Progenitor cell of endocrine pancreas (in vitro differentiated cells): ENCODE results near the gene STX12. TPM values are rescaled to one million over a fixed set of nuclear protein-coding genes. Genes with fewer than 3 reads are reported as not detected.
"Not testable (repeated sequence)": the region's sequence is repeated elsewhere in the genome, so short reads cannot be mapped to it uniquely, and the experiment has no call there.

ENCODE experiments used
- DNase-seq: peaks from one replicate; pipeline ENCODE4 v3.0.0; 2021; ENCODE audit warnings: low spot score; ENCODE audit not compliant: unreplicated experiment
- H3K27ac Mint-ChIP-seq: 2 replicates; pipeline ENCODE4 v1.8.0; 2021; ENCODE audit warnings: mild to moderate bottlenecking, moderate library complexity, mixed read lengths
- H3K27me3 Mint-ChIP-seq: 2 replicates; pipeline ENCODE4 v1.8.0; 2021; ENCODE audit warnings: mixed read lengths
- H3K36me3 Mint-ChIP-seq: 2 replicates; pipeline ENCODE4 v1.8.0; 2022; ENCODE audit warnings: mixed read lengths; ENCODE audit not compliant: insufficient read depth
- H3K4me1 Mint-ChIP-seq: 2 replicates; pipeline ENCODE4 v1.8.0; 2021; ENCODE audit warnings: low read depth, mixed read lengths
- H3K4me3 Mint-ChIP-seq: 2 replicates; pipeline ENCODE4 v1.8.0; 2021; ENCODE audit warnings: low read depth, mild to moderate bottlenecking, moderate library complexity, mixed read lengths
- H3K9me3 Mint-ChIP-seq: 2 replicates; pipeline ENCODE4 v1.8.0; 2021; ENCODE audit warnings: low read depth, mixed read lengths
- CTCF ChIP-seq: fragments of 200-600 bp; sonication (generic); IDR thresholded peaks from one replicate; pipeline ENCODE4 v1.5.0; 2021; ENCODE audit warnings: antibody characterized with exemption, mild to moderate bottlenecking; ENCODE audit not compliant: unreplicated experiment
- total RNA-seq: library from RNA; stranded (reverse); gene quantifications from 2 replicates; pipeline ENCODE4 v1.2.1, GENCODE V29; 2021

STX12 gene
- total RNA-seq, 1 donor from 2014 or later = 24.3 TPM

- Mint-ChIP-seq H3K4me1 (peaks cover 10% of the 10 kb centered on the region), H3K9me3 (no peaks in the 10 kb centered on the region), H3K27ac (no peak overlapping the region), H3K4me3 (no peak overlapping the region), H3K27me3 (no peaks in the 10 kb centered on the region), H3K36me3 (peaks cover 4% of the 10 kb centered on the region)
- DNase-seq = no peak
- no peak for TF ChIP-seq CTCF
These were observed 62.0 kb downstream of the STX12 start for GRCh38 chr1:27835046-27835445.

- no peak for TF ChIP-seq CTCF
- Mint-ChIP-seq H3K36me3 (peaks cover 4% of the 10 kb centered on the region), H3K27ac (no peak overlapping the region), H3K4me1 (peaks cover 10% of the 10 kb centered on the region), H3K9me3 (no peaks in the 10 kb centered on the region), H3K27me3 (no peaks in the 10 kb centered on the region), H3K4me3 (no peak overlapping the region)
- DNase-seq = no peak
These were observed 62.5 kb downstream of the STX12 start for GRCh38 chr1:27835501-27835900.

GRCh38 chr1:27849951-27850350 is 76.9 kb downstream of the STX12 start:
- TF ChIP-seq CTCF = no peak
- Mint-ChIP-seq H3K27ac (no peak overlapping the region), H3K4me3 (no peak overlapping the region), H3K36me3 (peaks cover 47% of the 10 kb centered on the region), H3K4me1 (no peaks in the 10 kb centered on the region), H3K27me3 (no peaks in the 10 kb centered on the region), H3K9me3 (no peaks in the 10 kb centered on the region)
- DNase-seq = no peak

- Mint-ChIP-seq H3K4me1 (no peaks in the 10 kb centered on the region), H3K27me3 (no peaks in the 10 kb centered on the region)
These were observed 82.1 kb downstream of the STX12 start for GRCh38 chr1:27855085-27855484.

DNA sequence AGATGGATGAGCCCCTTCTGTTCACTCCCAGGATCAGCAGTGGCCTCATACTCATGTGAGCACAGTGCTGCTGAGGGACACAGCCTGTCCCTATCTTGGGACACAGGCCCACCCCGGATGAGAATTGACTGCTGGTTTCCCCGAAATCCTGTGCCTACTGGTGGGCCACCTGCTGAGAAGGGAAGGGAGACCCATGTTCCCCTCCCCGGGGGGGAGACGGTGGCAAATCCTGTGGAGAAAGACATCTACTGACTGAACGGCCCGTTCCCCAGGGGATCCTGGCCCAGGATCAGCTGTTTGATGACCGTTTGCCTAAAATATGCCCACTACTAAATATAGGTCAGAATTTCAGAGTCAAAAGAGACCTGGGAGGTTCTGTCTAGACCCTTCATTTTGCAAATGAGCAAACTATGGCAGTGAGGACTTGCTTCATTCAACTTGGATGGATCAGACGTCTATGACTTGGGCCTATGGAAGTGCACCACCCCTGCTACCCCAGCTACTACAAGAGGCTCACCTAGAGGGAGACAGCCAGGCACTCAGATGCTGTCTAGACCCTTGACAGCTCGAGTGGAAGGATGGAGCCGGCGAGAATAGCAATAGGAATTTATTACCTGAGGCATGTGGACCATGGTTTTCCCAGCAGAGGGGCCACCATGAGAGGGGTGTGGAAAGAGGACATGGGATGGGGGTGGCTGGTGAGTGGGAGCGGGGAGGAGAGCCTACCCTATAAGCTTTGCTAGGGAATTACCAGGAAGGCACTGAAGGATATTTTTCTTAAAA is 83.7 kb downstream of the STX12 start:
- no peaks in the 10 kb centered on the region for H3K27me3 Mint-ChIP-seq
- no peak overlapping the region for H3K4me3 Mint-ChIP-seq
- H3K36me3 Mint-ChIP-seq = peaks cover 2% of the 10 kb centered on the region
- TF ChIP-seq CTCF = no peak
- H3K4me1 Mint-ChIP-seq = no peaks in the 10 kb centered on the region
- DNase-seq = no peak
- H3K27ac Mint-ChIP-seq = no peak overlapping the region
- no peaks in the 10 kb centered on the region for H3K9me3 Mint-ChIP-seq

More at GRCh38 chr1:27855085-27855484, 82.1 kb downstream of the STX12 start:
- Mint-ChIP-seq H3K9me3 (no peaks in the 10 kb centered on the region), H3K36me3 (peaks cover 17% of the 10 kb centered on the region), H3K27ac (no peak overlapping the region), H3K4me3 (no peak overlapping the region)
- no peak for TF ChIP-seq CTCF
- no peak for DNase-seq

DNA sequence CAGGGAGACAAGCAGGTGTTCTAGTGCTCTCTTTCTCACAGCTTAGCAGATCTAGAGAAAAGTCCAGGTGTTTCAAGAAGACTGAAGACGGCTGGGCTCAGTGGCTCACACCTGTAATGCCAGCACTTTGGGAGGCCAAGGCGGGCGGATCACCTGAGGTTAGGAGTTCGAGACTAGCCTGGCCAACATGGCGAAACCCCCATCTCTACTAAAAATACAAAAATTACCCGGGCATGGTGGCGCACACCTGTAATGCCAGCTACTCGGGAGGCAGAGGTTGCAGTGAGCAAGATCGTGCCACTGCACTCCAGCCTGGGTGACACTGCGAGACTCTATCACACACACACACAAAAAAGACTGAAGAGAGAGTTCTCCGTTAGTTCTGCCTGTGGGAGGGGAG is 84.5 kb downstream of the STX12 start:
- not testable (repeated sequence) for H3K4me3 Mint-ChIP-seq, H3K36me3 Mint-ChIP-seq, H3K27me3 Mint-ChIP-seq, DNase-seq, H3K4me1 Mint-ChIP-seq, H3K9me3 Mint-ChIP-seq, H3K27ac Mint-ChIP-seq
